HG03432 (cell line): ENCODE results near the gene SVBP.
"Not testable (repeated sequence)": the region's sequence is repeated elsewhere in the genome, so short reads cannot be mapped to it uniquely, and the experiment has no call there.

Experiments used
- ATAC-seq: cut with Tn5 transposase; IDR thresholded peaks from one replicate; pipeline ENCODE4 v1.9.1; 2021; ENCODE audit warnings: mild to moderate bottlenecking, moderate library complexity; ENCODE audit not compliant: unreplicated experiment

The SVBP gene, protein sequence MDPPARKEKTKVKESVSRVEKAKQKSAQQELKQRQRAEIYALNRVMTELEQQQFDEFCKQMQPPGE

DNA sequence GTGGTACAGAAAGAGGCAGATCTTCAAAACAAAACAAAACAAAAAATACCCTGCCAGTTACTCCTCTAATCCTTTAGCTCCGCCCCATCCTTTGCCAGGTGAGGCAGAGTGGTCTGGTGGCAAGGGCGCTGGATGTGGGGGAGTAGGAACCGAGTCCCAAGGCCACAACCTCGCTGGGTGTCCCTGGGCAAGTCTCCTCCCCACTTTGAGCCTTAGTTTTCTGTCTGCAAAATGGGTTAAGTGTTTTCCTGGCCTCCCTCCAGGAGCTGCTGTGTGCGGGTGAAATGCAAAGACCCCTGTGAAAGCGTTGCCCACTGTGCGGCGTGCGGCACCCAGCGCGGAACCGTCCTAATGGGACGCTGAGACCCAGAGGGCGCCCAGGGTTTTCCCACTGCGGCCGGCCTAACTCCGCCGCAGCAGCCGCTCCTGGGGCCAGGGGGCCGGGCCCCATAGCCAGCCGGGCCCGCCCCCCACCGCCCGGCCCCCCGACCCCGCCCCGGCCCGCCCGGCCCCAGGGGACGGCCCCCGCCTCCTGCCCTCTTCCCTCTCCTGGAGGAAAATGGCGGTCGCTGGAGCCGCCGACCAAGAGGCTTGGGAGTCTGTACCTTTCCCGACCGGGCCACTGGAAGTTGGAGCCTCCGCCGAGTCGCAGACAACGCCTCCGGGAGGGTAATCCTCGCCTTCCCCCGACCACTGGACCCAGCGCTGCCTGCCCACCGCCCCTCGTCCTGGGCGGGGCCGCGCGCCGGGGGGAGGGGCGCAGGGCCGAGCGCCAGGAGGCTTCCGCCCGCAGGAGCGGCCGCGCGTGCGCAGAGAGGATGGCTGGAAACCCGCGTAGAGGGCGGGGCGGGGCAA lies at the start of gene SVBP, which contains the start of gene ERMAP:
Gene SVBP, minus strand, starts transcription at position 813 of the 855 bp plus-strand sequence. CDS start 853 bp downstream, outside the sequence.
Gene ERMAP, plus strand, starts transcription at position 538 of the 855 bp plus-strand sequence. CDS start 13,327 bp downstream, outside the sequence.
- ATAC-seq, result peak; percentile 87

DNA sequence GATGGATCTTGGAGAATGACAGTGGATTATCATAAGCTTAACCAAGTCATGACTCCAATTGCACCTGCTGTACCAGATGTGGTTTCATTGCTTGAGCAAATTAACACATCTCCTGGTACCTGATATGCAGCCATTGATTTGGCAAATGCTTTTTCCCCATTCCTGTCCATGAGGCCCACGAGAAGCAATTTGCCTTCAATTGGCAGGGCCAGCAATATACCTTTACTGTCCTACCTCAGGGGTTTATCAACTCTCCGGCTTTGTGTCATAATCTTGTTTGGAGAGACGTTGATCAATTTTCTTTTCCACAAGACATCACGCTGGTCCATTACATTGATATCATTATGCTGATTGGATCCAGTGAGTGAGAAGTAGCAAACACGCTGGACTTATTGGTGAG lies 49.4 kb upstream of the SVBP start:
- no peak for ATAC-seq

DNA sequence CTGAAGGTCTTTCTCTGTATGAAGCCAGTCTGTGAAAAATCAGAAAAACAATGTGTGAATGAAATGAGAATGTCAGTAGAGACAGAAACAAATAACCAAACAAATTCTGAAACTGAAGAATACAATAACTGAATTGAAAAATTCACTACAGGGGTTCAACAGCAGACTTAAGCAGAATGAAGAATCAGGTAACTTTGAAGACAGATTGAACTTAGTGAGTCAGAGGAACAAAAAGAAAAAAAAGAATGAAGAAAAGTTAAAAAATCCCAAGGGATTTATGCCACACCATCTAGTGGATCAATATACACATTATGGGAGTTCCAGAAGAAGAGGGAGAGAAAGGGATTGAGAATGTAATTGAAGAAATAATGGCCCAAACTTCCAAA lies 43.8 kb upstream of the SVBP start:
- ATAC-seq, result no peak

DNA sequence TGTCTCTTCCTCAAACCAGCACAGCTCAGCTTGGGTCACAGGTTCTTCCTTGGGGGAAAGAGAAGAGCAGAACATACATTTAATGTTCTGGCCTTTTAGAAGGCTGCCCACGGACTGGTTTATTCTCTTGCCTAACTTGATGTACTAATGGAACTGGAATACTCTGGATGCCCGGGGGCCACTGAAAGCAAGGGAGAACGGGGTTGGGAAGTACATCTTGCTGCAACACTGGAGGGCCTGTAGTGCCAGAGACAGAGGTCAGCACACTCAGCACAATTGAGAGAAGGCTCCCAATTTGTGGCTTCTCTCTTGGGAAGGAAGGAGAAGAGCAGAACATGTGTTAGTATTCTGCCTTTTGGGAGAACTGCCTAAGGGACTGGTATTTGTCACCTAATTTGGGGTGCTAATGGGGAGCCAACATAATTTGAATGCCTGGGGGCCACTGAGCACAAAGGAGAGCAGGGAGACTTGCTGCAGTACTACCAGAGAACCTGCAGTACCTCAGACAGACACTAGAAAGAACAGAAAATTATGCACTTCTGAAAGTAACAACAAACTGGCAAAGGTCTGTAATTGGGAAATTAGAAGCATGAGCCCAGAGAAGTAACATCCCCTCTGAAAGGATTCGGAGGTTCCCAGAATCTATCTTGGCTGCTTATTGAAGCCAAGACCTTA lies 43.3 kb upstream of the SVBP start:
- ATAC-seq, result no peak

DNA sequence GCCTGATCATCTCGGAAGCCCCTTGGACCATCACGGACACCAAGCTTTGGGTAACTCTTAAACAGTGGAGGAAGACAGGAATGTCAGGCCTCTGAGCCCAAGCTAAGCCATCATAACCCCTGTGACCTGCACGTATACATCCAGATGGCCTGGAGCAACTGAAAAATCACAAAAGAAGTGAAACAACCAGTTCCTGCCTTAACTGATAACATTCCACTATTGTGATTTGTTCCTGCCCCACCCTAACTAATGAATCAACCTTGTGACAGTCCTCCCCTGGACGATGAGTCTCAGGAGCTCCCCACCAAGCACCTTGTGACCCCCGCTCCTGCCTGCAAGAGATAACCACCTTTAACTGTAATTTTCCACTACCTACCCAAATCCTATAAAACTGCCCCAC lies 42.2 kb upstream of the SVBP start:
- ATAC-seq, result not testable (repeated sequence)

DNA sequence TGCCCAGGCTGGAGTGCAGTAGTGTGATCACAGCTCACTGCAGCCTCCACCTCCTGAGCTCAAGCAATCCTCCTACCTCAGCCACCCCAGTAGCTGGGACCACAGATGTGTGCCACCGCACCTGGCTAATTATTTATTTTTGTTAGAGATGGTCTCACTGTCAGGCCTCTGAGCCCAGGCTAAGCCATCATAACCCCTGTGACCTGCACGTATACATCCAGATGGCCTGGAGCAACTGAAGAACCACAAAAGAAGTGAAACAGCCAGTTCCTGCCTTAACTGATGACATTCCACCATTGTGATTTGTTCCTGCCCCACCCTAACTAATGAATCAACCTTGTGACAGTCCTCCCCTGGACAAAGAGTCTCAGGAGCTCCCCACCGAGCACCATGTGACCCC lies 39.4 kb upstream of the SVBP start:
- ATAC-seq, result not testable (repeated sequence)

DNA sequence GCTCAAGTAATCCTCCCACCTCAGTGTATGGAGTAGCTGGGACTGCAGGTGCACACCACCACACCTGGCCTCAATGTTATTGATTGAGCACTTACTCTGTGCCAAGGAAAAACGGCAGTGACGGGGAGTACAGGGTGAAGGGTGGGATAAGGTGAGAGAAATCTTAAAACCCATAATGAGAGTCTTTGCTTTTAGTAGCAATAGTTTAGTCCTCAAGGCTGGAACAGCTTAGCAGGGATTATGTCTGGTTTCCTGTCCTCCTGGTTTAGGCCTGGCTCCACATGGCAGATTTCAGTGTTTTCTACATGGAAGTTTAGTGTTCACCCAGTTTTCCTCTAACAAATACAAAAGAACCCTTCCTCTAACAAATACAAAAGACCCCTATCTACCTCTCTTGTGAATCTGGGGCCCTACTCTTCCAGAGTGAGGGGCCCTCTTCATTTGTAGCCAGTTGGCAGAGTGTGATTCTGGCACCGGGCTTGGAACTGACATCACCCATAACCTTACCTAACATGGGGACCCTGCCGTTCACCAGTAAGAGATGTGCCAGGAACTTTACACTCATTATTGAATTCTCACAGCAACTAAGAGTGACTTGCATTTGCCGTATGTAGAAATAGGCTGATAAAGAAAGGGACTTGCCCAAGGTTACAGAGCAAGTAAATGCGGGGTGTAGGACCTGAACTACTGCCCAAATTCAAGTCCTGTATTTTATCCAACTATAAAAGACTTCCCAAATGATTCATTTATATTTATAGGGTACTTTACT lies 36.1 kb upstream of the SVBP start:
- ATAC-seq, result no peak

DNA sequence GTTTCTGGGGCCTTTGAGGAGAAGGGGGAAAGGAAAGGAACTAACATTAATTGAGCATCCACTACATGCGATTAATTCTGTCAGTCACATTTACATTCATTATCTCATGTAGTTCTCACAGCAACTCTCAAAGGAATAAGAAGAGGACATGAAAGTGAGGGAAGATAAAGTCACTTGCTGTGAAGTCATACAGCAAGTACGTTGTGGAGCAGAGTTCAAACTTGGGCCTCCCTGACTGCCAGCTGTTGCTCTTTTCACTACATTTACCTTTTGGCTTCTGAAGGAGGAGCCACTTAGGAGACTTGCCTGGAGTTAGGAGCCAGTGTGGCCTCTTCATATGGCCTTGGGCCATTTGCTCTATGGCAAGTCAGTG lies 35.4 kb upstream of the SVBP start:
- ATAC-seq, result no peak

DNA sequence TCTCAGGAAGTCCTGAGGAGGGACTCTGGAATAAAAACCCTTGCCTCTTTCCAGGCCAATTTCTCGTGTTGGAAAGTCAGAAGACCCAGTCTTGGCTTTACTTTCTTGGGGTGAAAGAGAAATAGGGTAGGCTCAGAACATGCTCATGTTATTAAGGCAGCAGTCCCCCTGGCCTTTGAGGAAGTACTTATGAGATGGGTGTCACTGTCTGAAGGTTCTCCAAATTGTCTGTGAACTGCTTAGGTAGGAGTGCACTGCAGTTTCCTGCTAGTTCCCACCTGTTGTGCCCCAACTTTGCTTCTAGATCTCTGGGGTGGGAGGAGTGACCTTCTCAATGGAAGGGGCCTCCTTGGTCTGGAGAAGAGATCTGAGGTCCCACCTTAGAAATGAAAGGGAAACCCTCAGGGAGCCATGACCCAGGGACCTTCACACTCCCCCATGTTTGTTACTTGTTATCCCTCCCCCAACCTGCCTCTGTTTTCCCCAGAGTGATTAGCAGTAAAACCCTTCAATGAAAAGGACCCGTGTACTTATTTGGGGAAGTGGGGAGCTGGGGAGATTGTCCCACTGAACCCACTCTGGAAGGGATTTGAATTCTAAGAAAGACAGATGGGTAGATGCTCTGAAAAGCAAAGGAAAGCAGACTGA lies 34.9 kb upstream of the SVBP start:
- no peak for ATAC-seq

DNA sequence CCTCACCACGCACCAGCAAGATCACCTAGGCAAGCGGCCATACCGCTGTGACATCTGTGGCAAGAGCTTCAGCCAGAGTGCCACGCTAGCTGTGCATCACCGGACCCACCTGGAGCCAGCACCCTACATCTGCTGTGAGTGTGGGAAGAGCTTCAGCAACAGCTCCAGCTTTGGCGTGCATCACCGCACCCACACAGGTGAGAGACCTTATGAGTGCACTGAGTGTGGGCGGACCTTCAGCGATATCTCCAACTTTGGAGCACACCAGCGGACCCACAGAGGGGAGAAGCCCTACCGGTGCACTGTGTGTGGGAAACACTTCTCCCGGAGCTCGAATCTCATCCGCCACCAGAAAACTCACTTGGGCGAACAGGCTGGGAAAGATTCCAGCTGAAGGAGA lies 34.2 kb upstream of the SVBP start:
- no peak for ATAC-seq

DNA sequence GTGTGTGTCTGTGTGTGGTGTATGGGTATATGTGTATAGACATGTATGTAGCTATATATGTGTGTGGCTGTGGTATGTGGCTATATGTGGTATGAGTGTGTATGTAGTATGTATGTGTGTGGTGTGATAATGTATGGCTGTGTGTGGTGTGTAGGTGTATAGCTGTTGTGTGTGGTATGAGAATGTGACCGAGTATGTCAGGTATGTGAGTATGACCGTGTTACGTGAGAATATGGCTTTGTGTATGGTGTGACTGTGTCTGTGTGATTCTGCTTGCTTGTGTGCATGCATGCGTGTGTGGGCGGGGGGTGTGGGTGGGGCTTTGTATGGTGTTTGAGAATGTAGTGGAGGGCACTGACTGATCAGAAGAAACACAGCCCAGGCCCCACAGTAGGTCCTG lies 32.7 kb upstream of the SVBP start:
- no peak for ATAC-seq

DNA sequence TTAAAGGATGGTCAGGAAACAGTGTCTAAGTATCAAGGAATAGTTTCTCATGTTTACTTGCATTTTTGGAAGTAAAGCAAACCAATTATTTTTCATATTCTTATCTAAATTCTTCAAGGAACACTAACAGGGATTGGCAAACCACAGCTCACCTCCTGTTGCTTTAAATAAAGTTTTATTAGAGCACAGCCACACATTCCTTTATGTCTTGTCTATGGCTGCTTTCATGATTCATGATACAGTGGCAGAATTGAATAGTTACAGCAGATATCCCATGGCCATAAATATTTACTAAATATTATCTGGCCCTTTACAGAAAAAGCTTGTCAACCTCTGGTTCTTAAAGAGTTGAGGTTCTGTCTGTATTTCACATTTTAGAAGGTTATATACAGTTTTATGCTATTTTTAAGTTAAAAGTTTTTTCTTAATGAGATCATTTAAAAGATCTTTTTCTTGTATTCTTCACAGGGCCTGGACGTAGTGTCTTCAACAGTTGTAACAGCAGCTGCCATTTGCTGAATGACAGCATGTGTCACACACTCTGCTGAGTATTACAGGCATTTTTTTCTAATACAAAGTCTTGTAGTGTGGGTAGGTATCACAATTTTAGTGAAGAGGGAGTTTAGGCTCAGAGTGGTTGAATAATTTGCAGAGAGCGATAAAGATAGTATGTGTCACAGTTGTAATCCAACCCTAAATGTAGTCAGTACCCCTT lies 31.8 kb upstream of the SVBP start:
- no peak for ATAC-seq

DNA sequence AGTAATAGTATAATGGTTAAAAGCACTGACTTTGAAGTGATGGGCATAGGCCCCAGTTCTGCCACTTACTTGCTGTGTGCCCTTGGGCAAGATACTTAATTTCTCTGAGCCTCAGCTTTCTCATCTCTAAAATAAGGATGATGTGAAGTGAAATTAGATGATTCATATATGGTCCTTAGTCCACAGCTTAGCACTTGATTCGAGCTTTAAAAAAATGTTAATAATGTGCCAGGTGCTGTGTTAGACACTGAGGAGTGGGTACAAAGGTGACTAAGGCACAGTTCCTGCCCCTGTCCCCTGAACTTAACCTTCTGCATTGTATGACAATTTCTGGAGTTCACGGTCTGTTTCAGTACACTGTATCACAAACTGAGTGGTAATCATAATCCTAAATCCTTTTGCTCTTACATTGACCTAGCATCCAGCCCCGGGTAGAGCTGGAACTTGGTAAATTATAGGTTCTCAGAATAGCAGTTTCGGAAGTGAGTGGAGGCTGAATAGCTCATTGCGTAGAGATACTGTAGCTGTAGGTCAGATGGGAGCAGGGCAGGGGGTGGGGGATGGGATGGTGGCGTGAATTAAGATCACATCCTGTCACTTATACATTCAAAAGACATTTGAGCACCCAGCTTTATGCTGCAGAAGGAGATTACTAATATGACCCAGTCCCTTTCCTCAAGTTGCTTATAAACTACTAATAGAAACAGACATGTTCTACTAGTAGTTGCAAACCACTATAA lies 30.7 kb upstream of the SVBP start:
- ATAC-seq, result no peak

DNA sequence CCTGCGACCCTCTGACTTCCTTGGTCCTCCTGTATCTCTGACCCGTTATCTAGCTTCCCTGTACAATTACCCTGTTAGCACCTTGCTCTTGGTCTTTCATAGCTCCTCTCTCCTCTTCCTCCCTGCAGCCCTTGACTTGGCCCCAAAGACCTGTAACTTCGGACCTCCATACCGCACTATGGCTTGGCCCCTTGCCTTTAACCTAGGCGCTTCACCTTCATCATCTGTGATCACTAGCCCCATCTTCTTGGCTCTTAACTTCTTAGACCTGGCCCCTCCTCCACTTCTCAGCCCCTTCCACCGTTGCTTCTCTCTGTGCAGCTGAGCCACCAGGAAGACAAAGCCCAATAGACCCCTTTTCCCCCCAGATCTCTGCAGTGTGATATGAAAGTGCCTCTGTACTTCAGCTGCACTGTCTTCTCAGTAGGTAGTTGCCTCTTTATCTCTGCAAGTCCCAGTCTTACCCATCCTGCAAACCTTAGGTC lies 30.0 kb upstream of the SVBP start:
- ATAC-seq, result no peak

DNA sequence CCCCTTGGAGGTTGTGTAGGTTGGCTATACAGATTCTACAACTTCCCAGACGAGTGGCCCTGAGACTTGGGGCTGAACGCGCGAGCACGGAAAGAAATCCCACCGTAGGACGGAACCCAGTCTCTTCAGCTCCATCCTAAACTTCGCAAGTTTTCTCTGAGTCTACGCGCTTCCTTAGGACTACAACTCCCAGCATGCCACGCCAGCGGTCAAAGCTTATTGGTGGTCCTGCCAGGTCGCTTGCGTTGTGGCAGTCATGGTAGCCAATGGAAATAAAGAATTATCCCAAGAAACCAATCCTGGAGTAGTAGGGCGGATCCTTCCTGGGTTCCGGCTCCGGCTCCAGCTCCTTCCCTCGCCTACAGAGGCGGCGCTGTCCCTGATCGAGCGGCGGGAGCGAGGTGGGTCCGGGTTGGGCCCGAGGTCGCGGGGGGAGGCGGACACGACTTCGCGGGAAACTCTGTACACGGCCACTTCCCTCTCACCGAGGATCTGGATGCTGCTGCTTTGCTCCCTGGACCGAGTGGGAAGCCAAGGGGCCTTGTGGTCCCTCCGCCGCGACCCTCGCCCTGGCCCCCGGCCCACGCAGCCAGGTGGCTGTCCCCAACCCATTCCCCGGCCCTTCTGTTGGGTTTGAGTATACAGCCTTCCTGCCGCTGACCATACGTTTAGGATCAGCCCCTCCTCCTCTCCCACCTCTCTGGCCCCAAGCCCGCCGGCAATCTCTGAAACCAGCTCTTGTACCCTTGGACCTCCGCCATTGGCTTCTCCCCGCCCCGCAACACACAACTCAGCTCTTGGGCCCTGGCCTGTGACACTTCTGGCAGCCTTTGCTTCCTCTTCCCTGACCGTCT lies 29.3 kb upstream of the SVBP start, which contains the start of gene ZNF691:
Gene ZNF691, plus strand, starts transcription at position 357 of the 854 bp plus-strand sequence. CDS start 3,046 bp downstream, outside the sequence.
- ATAC-seq, result peak; percentile 89

DNA sequence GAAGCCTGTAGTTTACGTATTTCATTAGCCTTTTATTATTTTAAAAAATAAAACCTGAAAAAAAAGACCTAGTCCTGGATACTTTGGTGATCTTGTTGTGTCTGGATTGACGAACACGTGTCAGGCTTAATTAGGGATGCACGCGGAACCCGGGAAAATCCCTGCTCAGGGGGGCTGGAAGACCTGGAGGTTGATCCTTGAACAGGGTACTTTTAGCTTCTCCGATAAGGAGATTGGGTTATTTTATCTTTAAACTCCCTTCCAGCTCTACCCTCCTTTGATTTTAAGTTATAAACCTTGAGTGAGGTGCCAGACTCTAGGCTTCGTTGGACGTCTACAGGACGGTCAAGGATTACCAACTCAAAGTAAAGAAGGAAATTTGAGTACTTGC lies 28.7 kb upstream of the SVBP start:
- peak; percentile 22 for ATAC-seq

DNA sequence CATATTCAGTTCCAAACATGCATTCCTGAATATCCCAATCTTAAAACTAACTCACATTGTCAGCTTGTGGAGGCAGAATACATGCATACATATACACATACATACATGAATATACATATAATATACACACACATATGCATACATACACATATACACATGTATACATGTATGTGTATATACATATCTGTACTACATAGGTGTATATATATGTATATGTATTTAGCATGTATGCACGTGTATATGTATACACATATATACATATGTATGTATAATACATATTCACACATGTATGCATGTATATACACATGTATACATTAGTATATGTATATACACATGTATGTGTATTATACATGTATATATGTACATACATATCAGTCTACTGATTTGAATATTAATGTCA lies 28.0 kb upstream of the SVBP start:
- ATAC-seq, result no peak

DNA sequence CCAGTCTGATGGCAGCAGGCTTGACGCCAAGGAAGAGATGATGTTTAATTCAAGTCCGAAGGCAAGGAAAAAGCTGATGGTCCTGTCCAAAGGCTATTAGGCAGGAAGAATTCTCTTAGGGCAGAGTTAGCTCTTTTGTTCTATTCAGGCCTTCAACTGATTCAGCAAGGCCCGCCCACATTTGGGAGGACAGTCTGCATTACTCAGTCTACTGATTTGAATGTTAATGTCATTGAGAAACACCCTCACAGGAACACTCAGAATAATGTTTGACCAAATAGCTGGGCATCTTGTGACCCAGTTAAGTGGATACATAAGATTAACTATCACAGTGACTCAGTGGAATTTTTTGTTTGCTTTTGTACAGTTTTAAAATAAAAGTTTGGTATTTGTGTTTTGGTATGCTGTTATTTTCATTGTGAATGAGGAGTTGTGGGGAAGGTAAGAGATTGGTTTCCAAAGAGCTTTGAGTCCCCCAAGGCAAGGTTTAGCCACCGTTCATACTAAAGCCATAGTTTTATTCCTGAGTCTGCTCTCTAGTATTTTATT lies 27.5 kb upstream of the SVBP start:
- ATAC-seq, result no peak
